HepG2 (cell line): ENCODE data around the gene ZSWIM8. TPM values are rescaled to one million over a fixed set of nuclear protein-coding genes. Genes with fewer than 3 reads are reported as not detected.

ENCODE experiments used
- CHD2 ChIP-seq: IDR thresholded peaks from 2 replicates; pipeline ENCODE4 v1.6.1; 2011; ENCODE audit warnings: low read depth, low read length, improper control_type of control experiment
- GFI1 ChIP-seq: sonication (generic); formaldehyde crosslinking; IDR thresholded peaks from 2 replicates; pipeline ENCODE4 v1.5.0; 2020; ENCODE audit warnings: missing genetic modification reagents, mild to moderate bottlenecking, borderline replicate concordance
- HDAC1 ChIP-seq: sonication (generic); formaldehyde crosslinking; IDR thresholded peaks from 2 replicates; pipeline ENCODE4 v1.5.1; 2020; ENCODE audit warnings: mild to moderate bottlenecking, missing genetic modification reagents
- NKX3-1 ChIP-seq: sonication (generic); formaldehyde crosslinking; IDR thresholded peaks from 2 replicates; pipeline ENCODE4 v1.5.0; 2020; ENCODE audit warnings: missing genetic modification reagents
- NR2F2 ChIP-seq: IDR thresholded peaks from 2 replicates; pipeline ENCODE4 v1.6.1; 2012; ENCODE audit warnings: low read depth, inconsistent platforms, borderline replicate concordance
- SAP130 ChIP-seq: IDR thresholded peaks from 2 replicates; pipeline ENCODE4 v1.6.1; 2016; ENCODE audit warnings: low read depth
- ZFP36L2 ChIP-seq: sonication (generic); formaldehyde crosslinking; IDR thresholded peaks from 2 replicates; pipeline ENCODE4 v1.4.0; 2020; ENCODE audit warnings: missing genetic modification reagents
- ZNF460 ChIP-seq: sonication (generic); formaldehyde crosslinking; IDR thresholded peaks from 2 replicates; pipeline ENCODE4 v1.5.1; 2020; ENCODE audit warnings: missing genetic modification reagents, mild to moderate bottlenecking, borderline replicate concordance
- ZNF558 ChIP-seq: sonication (generic); formaldehyde crosslinking; IDR thresholded peaks from 2 replicates; pipeline ENCODE4 v1.9.0; 2022; ENCODE audit warnings: mild to moderate bottlenecking, missing genetic modification reagents, borderline replicate concordance
- polyA plus RNA-seq, 8 experiments: library from polyadenylated mRNA; depleted of rRNA in 3 of 8; stranded (reverse) in 7 of 8; unstranded in 1 of 8; fragments of >200 nt; fragmentation: Illumina TruSeq in 4 of 8; extraction: Trizol in 4 of 8; gene quantifications; 2 replicates each; pipeline versions ENCODE4 v1.2.1 to v1.2.3, GENCODE V29; 2011 to 2016; ENCODE audit warnings: low read depth in 4 of 8, missing spikeins in 1 of 8, mixed read lengths in 1 of 8; ENCODE audit not compliant: insufficient read depth in 1 of 8
- total RNA-seq, 5 experiments: library from RNA; depleted of rRNA; stranded (reverse); fragments of >200 nt; fragmentation: Illumina TruSeq; extraction: Trizol; gene quantifications; 2 replicates each; pipeline ENCODE4 v1.2.3, GENCODE V29; 2016; ENCODE audit warnings: low read depth in 1 of 5
- TF ChIP-seq, protein P1 (sequence below): sonication (generic); formaldehyde crosslinking; IDR thresholded peaks from 2 replicates; pipeline ENCODE4 v1.5.0; 2020; ENCODE audit warnings: mild to moderate bottlenecking, missing genetic modification reagents, borderline replicate concordance
- TF ChIP-seq, protein P2 (sequence below): sonication (generic); formaldehyde crosslinking; conservative IDR thresholded peaks from 2 replicates; pipeline ENCODE4 v1.4.0; 2020; ENCODE audit warnings: missing genetic modification reagents
- TF ChIP-seq, protein P3 (sequence below): sonication (generic); formaldehyde crosslinking; IDR thresholded peaks from 2 replicates; pipeline ENCODE4 v1.4.0; 2020; ENCODE audit warnings: missing genetic modification reagents, borderline replicate concordance
- TF ChIP-seq, protein P4 (sequence below): IDR thresholded peaks from 2 replicates; pipeline ENCODE4 v1.4.0; 2020; ENCODE audit warnings: mild to moderate bottlenecking, missing genetic modification reagents
- TF ChIP-seq, protein P5 (sequence below): IDR thresholded peaks from 2 replicates; pipeline ENCODE4 v1.6.1; 2016
- TF ChIP-seq, protein P6 (sequence below): sonication (generic); formaldehyde crosslinking; IDR thresholded peaks from 2 replicates; pipeline ENCODE4 v1.4.0; 2020; ENCODE audit warnings: mild to moderate bottlenecking, missing genetic modification reagents

The ZSWIM8 gene
- total and polyA plus RNA-seq, 2 of the 13 experiments (the other 11 are each of a cell fraction or from before 2014, with no cell fraction given), result 39.9 to 98.2 TPM

DNA sequence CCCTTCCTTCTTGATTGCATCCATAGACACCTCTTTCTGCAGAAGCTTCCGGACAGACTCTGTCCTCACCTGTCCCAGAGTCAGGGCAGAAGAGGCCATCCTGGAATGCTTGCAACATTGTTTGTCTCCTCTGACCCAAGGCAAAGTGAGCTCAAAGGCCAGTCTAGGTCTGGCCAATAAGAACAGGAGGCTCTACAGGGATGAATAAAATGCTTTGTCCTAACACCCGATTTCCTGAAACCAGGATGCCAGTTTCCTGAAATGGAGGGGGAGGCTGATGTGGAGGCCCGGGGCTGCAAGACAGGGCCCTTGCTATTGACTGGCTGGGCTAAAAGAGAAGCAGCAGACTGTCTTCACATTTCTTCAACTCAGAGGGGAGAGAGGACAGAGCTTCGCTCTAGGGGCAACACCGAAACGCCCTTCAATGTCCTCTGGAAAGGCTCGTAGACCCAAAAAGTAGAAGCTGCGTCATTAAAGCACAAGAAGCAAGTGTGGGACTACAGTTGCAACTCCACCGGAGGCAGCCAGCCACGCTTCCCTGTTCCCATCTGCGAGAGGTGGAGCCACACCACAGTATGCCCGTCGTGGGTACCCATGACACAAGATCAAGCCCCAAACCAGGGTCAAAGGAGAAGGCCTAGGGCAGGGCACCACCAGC lies 55.1 kb downstream of the ZSWIM8 start (continued):
- TF ChIP-seq, protein P1, sequence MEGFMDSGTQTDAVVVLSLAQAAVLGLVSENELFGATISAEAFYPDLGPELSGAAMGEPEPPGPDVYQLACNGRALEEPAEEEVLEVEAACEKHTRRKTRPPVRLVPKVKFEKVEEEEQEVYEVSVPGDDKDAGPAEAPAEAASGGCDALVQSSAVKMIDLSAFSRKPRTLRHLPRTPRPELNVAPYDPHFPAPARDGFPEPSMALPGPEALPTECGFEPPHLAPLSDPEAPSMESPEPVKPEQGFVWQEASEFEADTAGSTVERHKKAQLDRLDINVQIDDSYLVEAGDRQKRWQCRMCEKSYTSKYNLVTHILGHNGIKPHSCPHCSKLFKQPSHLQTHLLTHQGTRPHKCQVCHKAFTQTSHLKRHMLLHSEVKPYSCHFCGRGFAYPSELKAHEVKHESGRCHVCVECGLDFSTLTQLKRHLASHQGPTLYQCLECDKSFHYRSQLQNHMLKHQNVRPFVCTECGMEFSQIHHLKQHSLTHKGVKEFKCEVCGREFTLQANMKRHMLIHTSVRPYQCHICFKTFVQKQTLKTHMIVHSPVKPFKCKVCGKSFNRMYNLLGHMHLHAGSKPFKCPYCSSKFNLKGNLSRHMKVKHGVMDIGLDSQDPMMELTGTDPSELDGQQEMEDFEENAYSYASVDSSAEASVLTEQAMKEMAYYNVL (CRISPR knock-in tag), result 0 out of 2 replicates have a peak, but pooled peaks have one; percentile 32
- TF ChIP-seq, protein P2, sequence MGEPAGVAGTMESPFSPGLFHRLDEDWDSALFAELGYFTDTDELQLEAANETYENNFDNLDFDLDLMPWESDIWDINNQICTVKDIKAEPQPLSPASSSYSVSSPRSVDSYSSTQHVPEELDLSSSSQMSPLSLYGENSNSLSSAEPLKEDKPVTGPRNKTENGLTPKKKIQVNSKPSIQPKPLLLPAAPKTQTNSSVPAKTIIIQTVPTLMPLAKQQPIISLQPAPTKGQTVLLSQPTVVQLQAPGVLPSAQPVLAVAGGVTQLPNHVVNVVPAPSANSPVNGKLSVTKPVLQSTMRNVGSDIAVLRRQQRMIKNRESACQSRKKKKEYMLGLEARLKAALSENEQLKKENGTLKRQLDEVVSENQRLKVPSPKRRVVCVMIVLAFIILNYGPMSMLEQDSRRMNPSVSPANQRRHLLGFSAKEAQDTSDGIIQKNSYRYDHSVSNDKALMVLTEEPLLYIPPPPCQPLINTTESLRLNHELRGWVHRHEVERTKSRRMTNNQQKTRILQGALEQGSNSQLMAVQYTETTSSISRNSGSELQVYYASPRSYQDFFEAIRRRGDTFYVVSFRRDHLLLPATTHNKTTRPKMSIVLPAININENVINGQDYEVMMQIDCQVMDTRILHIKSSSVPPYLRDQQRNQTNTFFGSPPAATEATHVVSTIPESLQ, result no peak
- TF ChIP-seq ZNF558 (CRISPR knock-in tag) (no peak), ZFP36L2 (no peak), ZNF460 (no peak), CHD2 (no peak), SAP130 (peak; percentile 89), NKX3-1 (CRISPR knock-in tag) (peak; percentile 81; the same call in 1 of the 2 replicates), GFI1 (CRISPR knock-in tag) (no peak), NR2F2 (peak; percentile 69), HDAC1 (peak; percentile 85)
- TF ChIP-seq, protein P3, sequence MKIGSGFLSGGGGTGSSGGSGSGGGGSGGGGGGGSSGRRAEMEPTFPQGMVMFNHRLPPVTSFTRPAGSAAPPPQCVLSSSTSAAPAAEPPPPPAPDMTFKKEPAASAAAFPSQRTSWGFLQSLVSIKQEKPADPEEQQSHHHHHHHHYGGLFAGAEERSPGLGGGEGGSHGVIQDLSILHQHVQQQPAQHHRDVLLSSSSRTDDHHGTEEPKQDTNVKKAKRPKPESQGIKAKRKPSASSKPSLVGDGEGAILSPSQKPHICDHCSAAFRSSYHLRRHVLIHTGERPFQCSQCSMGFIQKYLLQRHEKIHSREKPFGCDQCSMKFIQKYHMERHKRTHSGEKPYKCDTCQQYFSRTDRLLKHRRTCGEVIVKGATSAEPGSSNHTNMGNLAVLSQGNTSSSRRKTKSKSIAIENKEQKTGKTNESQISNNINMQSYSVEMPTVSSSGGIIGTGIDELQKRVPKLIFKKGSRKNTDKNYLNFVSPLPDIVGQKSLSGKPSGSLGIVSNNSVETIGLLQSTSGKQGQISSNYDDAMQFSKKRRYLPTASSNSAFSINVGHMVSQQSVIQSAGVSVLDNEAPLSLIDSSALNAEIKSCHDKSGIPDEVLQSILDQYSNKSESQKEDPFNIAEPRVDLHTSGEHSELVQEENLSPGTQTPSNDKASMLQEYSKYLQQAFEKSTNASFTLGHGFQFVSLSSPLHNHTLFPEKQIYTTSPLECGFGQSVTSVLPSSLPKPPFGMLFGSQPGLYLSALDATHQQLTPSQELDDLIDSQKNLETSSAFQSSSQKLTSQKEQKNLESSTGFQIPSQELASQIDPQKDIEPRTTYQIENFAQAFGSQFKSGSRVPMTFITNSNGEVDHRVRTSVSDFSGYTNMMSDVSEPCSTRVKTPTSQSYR (CRISPR knock-in tag), result peak; percentile 84; the same call in 1 of the 2 replicates
- TF ChIP-seq, protein P4, sequence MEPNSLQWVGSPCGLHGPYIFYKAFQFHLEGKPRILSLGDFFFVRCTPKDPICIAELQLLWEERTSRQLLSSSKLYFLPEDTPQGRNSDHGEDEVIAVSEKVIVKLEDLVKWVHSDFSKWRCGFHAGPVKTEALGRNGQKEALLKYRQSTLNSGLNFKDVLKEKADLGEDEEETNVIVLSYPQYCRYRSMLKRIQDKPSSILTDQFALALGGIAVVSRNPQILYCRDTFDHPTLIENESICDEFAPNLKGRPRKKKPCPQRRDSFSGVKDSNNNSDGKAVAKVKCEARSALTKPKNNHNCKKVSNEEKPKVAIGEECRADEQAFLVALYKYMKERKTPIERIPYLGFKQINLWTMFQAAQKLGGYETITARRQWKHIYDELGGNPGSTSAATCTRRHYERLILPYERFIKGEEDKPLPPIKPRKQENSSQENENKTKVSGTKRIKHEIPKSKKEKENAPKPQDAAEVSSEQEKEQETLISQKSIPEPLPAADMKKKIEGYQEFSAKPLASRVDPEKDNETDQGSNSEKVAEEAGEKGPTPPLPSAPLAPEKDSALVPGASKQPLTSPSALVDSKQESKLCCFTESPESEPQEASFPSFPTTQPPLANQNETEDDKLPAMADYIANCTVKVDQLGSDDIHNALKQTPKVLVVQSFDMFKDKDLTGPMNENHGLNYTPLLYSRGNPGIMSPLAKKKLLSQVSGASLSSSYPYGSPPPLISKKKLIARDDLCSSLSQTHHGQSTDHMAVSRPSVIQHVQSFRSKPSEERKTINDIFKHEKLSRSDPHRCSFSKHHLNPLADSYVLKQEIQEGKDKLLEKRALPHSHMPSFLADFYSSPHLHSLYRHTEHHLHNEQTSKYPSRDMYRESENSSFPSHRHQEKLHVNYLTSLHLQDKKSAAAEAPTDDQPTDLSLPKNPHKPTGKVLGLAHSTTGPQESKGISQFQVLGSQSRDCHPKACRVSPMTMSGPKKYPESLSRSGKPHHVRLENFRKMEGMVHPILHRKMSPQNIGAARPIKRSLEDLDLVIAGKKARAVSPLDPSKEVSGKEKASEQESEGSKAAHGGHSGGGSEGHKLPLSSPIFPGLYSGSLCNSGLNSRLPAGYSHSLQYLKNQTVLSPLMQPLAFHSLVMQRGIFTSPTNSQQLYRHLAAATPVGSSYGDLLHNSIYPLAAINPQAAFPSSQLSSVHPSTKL (CRISPR knock-in tag), result peak; percentile 87
- TF ChIP-seq, protein P5, sequence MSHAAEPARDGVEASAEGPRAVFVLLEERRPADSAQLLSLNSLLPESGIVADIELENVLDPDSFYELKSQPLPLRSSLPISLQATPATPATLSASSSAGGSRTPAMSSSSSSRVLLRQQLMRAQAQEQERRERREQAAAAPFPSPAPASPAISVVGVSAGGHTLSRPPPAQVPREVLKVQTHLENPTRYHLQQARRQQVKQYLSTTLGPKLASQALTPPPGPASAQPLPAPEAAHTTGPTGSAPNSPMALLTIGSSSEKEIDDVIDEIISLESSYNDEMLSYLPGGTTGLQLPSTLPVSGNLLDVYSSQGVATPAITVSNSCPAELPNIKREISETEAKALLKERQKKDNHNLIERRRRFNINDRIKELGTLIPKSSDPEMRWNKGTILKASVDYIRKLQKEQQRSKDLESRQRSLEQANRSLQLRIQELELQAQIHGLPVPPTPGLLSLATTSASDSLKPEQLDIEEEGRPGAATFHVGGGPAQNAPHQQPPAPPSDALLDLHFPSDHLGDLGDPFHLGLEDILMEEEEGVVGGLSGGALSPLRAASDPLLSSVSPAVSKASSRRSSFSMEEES (CRISPR knock-in tag), result 0 out of 2 replicates have a peak, but pooled peaks have one; percentile 24
- TF ChIP-seq, protein P6, sequence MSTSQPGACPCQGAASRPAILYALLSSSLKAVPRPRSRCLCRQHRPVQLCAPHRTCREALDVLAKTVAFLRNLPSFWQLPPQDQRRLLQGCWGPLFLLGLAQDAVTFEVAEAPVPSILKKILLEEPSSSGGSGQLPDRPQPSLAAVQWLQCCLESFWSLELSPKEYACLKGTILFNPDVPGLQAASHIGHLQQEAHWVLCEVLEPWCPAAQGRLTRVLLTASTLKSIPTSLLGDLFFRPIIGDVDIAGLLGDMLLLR (CRISPR knock-in tag), result no peak; the same call in 1 of the 2 replicates
